ENCODE measurements around the gene ZNF609. TPM values are rescaled to one million over a fixed set of nuclear protein-coding genes. Genes with fewer than 3 reads are reported as not detected.
A peak's percentile ranks its signal among the peaks of the same experiment; 100 is the strongest.

The ZNF609 gene
- total RNA-seq (10 to 100 TPM; 48.7 to 60.5 TPM), polyA plus RNA-seq (ENCODE audit: insufficient read depth, low read depth, low replicate concordance) (75.8 TPM)
- long read RNA-seq, donor 1, partial matches to known transcripts = 7 of 10 reads
- long read RNA-seq, donor 1, other reads (novel, unspliced or antisense) = 0 of 10 reads
- long read RNA-seq, donor 2, partial matches to known transcripts = 82 of 97 reads
- long read RNA-seq, donor 2, other reads (novel, unspliced or antisense) = 15 of 97 reads

- Histone ChIP-seq H3K4me3 (peak within 1 kb of the TSS; percentile 73 to 96), H3K9me3 (no peaks in the 10 kb centered on the region), H3K4me1 (peaks cover 23% of the 10 kb centered on the region), H3K36me3 (ENCODE audit: low read depth, missing control alignments) (no peaks in the 10 kb centered on the region), H3K27me3 (no peaks in the 10 kb centered on the region), H3K27ac (peak within 1 kb of the TSS; percentile 75 to 95)
- peak; percentile 96 for DNase-seq
- no peak for TF ChIP-seq POLR2A (IDR thresholded peaks at IDR 0.05)
- peak in 1 of 3 experiments; percentile 5 for TF ChIP-seq CTCF (IDR thresholded peaks at IDR 0.05)
- intact Hi-C loops (cut with DNase I; ENCODE audit: low total_unique reads) = no loop called here
- 1 to 3% methylated on average over 11 to 26 of the region's 45 CpGs for WGBS, 2 donors
Observed at GRCh38 chr15:64460206-64460723, at the start of gene ZNF609. Gene ZNF609 (plus strand): TSS chr15:64460578. CDS start chr15:64499420, 38,842 bp downstream.

- no peak for TF ChIP-seq CTCF (IDR thresholded peaks at IDR 0.05)
- no peak for TF ChIP-seq POLR2A (IDR thresholded peaks at IDR 0.05)
- no peaks in the 10 kb centered on the region for H3K36me3 ChIP-seq (ENCODE audit: low read depth, missing control alignments)
- no peaks in the 10 kb centered on the region for H3K27me3 ChIP-seq
- H3K9me3 ChIP-seq = no peaks in the 10 kb centered on the region
- no peak for DNase-seq
- 93 to 95% methylated on average over 2 of the region's 2 CpGs for WGBS, 2 donors
- no peak overlapping the region for H3K4me3 ChIP-seq
- no peak overlapping the region for H3K27ac ChIP-seq
- intact Hi-C loops (cut with DNase I; ENCODE audit: low total_unique reads) = no loop called here
- no peaks in the 10 kb centered on the region for H3K4me1 ChIP-seq
Observed at GRCh38 chr15:64412216-64412615, 48.2 kb upstream of the ZNF609 start.

GRCh38 chr15:64422697-64423096 lies 37.7 kb upstream of the ZNF609 start:
- Histone ChIP-seq H3K27me3 (no peaks in the 10 kb centered on the region), H3K9me3 (no peaks in the 10 kb centered on the region), H3K27ac (no peak overlapping the region), H3K4me3 (no peak overlapping the region), H3K36me3 (ENCODE audit: low read depth, missing control alignments) (peaks cover 1% of the 10 kb centered on the region), H3K4me1 (no peaks in the 10 kb centered on the region)
- TF ChIP-seq CTCF (IDR thresholded peaks at IDR 0.05) = no peak
- TF ChIP-seq POLR2A (IDR thresholded peaks at IDR 0.05) = no peak
- intact Hi-C loops (cut with DNase I; ENCODE audit: low total_unique reads) = loop anchor here (10.0 kb wide), 1 partner anchor 262 kb away; no protein-coding TSS in a partner anchor
- 85 to 95% methylated on average over 2 of the region's 2 CpGs for WGBS, 2 donors
- no peak for DNase-seq

GRCh38 chr15:64423970-64424369 lies 36.4 kb upstream of the ZNF609 start:
- no peak for TF ChIP-seq POLR2A (IDR thresholded peaks at IDR 0.05)
- TF ChIP-seq CTCF (IDR thresholded peaks at IDR 0.05) = no peak
- Histone ChIP-seq H3K4me3 (no peak overlapping the region), H3K27me3 (no peaks in the 10 kb centered on the region), H3K4me1 (no peaks in the 10 kb centered on the region), H3K27ac (no peak overlapping the region), H3K9me3 (no peaks in the 10 kb centered on the region), H3K36me3 (ENCODE audit: low read depth, missing control alignments) (peaks cover 3% of the 10 kb centered on the region)
- DNase-seq = no peak
- 76 to 81% methylated on average over 6 of the region's 6 CpGs for WGBS, 2 donors
- intact Hi-C loops (cut with DNase I; ENCODE audit: low total_unique reads) = loop anchor here (10.0 kb wide), 1 partner anchor 261 kb away; no protein-coding TSS in a partner anchor
